Mammary epithelial cell (primary cell): ENCODE results near the gene CISH.

ENCODE experiments used
- EZH2 ChIP-seq: IDR thresholded peaks from 2 replicates; pipeline ENCODE4 v1.6.1; 2012; ENCODE audit warnings: low read length, inconsistent platforms, borderline replicate concordance
- TF ChIP-seq, protein P1 (sequence below), 2 donors: IDR thresholded peaks in 1 of 2; conservative IDR thresholded peaks in 1 of 2; 2 replicates each; pipeline ENCODE4 v1.5.1; 2011 to 2012; ENCODE audit warnings: inconsistent platforms in 2 of 2, low read length in 2 of 2, mild to moderate bottlenecking in 2 of 2, control low read depth in 1 of 2, low read depth in 1 of 2; ENCODE audit not compliant: insufficient read depth in 1 of 2; ENCODE audit errors: extremely low read depth in 1 of 2

DNA sequence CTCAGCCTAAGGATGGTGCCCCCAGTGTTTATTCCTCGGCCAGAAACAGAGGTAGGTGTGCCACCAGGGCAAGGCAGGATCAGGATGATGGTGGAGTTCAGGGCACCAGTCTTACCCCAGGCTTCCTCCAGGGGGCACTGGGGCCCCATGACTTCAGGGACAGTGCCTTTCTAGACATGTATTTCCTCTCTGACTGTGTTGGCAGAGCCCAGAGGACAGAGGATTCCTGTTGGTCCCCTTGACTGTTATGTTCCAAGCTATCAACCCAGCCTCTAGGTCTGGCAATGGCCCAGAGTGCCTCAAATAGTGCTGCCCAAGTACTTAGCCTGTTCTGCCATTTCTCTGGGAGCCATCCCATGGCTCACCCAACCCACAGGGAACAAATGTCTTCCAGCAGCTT is 39.4 kb downstream of the CISH start:
- TF ChIP-seq, protein P1, sequence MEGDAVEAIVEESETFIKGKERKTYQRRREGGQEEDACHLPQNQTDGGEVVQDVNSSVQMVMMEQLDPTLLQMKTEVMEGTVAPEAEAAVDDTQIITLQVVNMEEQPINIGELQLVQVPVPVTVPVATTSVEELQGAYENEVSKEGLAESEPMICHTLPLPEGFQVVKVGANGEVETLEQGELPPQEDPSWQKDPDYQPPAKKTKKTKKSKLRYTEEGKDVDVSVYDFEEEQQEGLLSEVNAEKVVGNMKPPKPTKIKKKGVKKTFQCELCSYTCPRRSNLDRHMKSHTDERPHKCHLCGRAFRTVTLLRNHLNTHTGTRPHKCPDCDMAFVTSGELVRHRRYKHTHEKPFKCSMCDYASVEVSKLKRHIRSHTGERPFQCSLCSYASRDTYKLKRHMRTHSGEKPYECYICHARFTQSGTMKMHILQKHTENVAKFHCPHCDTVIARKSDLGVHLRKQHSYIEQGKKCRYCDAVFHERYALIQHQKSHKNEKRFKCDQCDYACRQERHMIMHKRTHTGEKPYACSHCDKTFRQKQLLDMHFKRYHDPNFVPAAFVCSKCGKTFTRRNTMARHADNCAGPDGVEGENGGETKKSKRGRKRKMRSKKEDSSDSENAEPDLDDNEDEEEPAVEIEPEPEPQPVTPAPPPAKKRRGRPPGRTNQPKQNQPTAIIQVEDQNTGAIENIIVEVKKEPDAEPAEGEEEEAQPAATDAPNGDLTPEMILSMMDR (conservative IDR thresholded peaks at IDR 0.05 in 1 of 2, IDR thresholded peaks at IDR 0.05 in 1 of 2; ENCODE audit: extremely low read depth in 1 of 2, insufficient read depth in 1 of 2, low read depth in 1 of 2, low read length in 2 of 2): peak; percentile 94 to 95
- no peak for TF ChIP-seq EZH2
